Testis (tissue), 3 donors: ENCODE measurements around the gene LRP1. TPM values are rescaled to one million over a fixed set of nuclear protein-coding genes. Genes with fewer than 3 reads are reported as not detected.

ENCODE experiments used
- DNase-seq: peaks from one replicate; pipeline ENCODE4 v3.0.0-alpha.2; 2019
- H3K27ac ChIP-seq, 2 donors: fragments of 200-600 bp; sonication (generic); one replicate each; pipeline ENCODE4 v1.5.1; 2019
- H3K27me3 ChIP-seq: fragments of 200-600 bp; sonication (generic); one replicate; pipeline ENCODE4 v1.5.1; 2019
- H3K36me3 ChIP-seq: fragments of 200-600 bp; sonication (generic); one replicate; pipeline ENCODE4 v1.5.1; 2017; ENCODE audit warnings: low read depth; ENCODE audit errors: missing control alignments
- H3K4me1 ChIP-seq: fragments of 200-600 bp; sonication (generic); one replicate; pipeline ENCODE4 v1.5.1; 2019
- H3K4me3 ChIP-seq, 2 donors: fragments of 200-600 bp; sonication (generic); one replicate each; pipeline ENCODE4 v1.5.1; 2017 to 2019
- H3K9me3 ChIP-seq: fragments of 200-600 bp; sonication (generic); one replicate; pipeline ENCODE4 v1.5.1; 2017
- POLR2A ChIP-seq: fragments of 450-650 bp; IDR thresholded peaks from one replicate; pipeline ENCODE4 v1.6.1; 2017; ENCODE audit warnings: antibody characterized with exemption, mild to moderate bottlenecking, moderate library complexity
- WGBS, 2 donors: methylation state at CpG; one replicate each; pipeline ENCODE4 v1.1.5; 2018; 5-methylcytosine and 5-hydroxymethylcytosine counted together
- intact Hi-C: fragments of 100-400 bp; cut with DNase I; formaldehyde crosslinking; loops from one replicate; pipeline ENCODE4 v1.15.1; 2023; ENCODE audit warnings: low total_unique reads
- microRNA counts, 2 donors: library from miRNA; unstranded; fragments of <30 nt; microRNA quantifications; one replicate each; lab custom pipeline; 2016
- microRNA-seq, 2 donors: library from miRNA; unstranded; fragments of <30 nt; microRNA quantifications; one replicate each; pipeline ENCODE4, GENCODE V29; 2016; ENCODE audit warnings: borderline number of aligned reads in 2 of 2, borderline replicate concordance in 1 of 2
- polyA plus RNA-seq: library from polyadenylated mRNA; stranded (reverse); fragments of 350-450 nt; fragmentation: Illumina TruSeq; extraction: RNeasy Lipid Tissue Mini Kit (QIAGEN cat#74804); gene quantifications from one replicate; pipeline ENCODE4 v1.2.3, GENCODE V29; 2014; ENCODE audit warnings: low read depth, low replicate concordance; ENCODE audit not compliant: insufficient read depth
- small RNA-seq, 2 donors: library from RNA; depleted of rRNA; stranded (forward); fragments of <200 nt; gene quantifications; one replicate each; pipeline ENCODE3, GENCODE V24; 2016
- total RNA-seq, 2 donors: library from RNA; depleted of rRNA; stranded (reverse); fragments of >200 nt; gene quantifications; one replicate each; pipeline ENCODE4 v1.2.3, GENCODE V29; 2016
- TF ChIP-seq, protein P1 (sequence below), 3 experiments: fragments of 450-650 bp in 2 of 3; fragments of 200-600 bp in 1 of 3; sonication (generic) in 1 of 3; IDR thresholded peaks; one replicate each; pipeline ENCODE4 v1.5.1; 2016 to 2019; ENCODE audit warnings: antibody characterized with exemption in 3 of 3, mild to moderate bottlenecking in 2 of 3, moderate library complexity in 1 of 3

The LRP1 gene
- total and polyA plus RNA-seq, 3 donors from 2014 or later: 82.4 to 200 (median 135) TPM

- no peaks in the 10 kb centered on the region for H3K36me3 ChIP-seq
- WGBS, 2 donors: 40 to 47% methylated on average over 2 of the region's 2 CpGs
- no peaks in the 10 kb centered on the region for H3K9me3 ChIP-seq
- TF ChIP-seq POLR2A: no peak
- TF ChIP-seq, protein P1, sequence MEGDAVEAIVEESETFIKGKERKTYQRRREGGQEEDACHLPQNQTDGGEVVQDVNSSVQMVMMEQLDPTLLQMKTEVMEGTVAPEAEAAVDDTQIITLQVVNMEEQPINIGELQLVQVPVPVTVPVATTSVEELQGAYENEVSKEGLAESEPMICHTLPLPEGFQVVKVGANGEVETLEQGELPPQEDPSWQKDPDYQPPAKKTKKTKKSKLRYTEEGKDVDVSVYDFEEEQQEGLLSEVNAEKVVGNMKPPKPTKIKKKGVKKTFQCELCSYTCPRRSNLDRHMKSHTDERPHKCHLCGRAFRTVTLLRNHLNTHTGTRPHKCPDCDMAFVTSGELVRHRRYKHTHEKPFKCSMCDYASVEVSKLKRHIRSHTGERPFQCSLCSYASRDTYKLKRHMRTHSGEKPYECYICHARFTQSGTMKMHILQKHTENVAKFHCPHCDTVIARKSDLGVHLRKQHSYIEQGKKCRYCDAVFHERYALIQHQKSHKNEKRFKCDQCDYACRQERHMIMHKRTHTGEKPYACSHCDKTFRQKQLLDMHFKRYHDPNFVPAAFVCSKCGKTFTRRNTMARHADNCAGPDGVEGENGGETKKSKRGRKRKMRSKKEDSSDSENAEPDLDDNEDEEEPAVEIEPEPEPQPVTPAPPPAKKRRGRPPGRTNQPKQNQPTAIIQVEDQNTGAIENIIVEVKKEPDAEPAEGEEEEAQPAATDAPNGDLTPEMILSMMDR (IDR thresholded peaks at IDR 0.05): no peak
- no peak for DNase-seq
- H3K4me3 ChIP-seq: no peak overlapping the region
- intact Hi-C loops: no loop called here
- H3K27me3 ChIP-seq: no peaks in the 10 kb centered on the region
- no peak overlapping the region for H3K27ac ChIP-seq
- H3K4me1 ChIP-seq: peaks cover 4% of the 10 kb centered on the region
Measured at GRCh38 chr12:57261428-57261865, 133.2 kb downstream of the LRP1 start.

DNA sequence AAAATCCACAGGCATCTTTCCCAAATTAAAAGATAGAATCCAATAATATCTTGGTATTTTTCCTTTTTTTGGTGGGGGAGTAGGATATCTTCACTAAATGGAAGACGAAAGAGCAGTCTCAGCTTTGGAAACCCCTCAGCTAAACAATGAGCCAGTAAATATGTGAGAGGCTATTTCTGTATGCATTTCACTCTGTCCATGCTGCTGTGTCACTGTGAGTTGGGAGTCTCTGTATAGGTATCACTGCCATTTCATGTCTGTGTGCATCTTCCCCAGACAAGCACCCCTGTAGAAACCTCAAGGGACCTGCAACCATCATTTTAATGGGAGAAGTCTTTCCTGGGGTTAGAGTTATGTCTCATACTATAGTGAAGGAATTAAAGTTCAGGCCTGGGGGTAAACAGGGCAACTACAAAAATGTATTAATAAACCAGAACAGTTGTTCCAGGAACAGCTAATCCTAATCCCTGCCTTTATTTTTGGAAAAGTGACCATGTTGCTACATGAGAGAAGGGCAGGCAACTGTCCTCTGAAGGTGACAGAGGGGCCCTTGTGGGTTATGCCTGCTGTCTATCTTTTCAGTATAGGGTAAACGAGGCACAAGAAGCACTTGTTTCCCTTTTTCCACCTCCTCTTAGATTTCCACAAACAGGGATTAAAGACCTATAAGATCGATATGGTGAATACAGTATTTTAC, 134.0 kb downstream of the LRP1 start:
- H3K27ac ChIP-seq: no peak overlapping the region
- no peaks in the 10 kb centered on the region for H3K27me3 ChIP-seq
- no peak overlapping the region for H3K4me3 ChIP-seq
- no peaks in the 10 kb centered on the region for H3K9me3 ChIP-seq
- DNase-seq: no peak
- intact Hi-C loops: no loop called here
- peaks cover 4% of the 10 kb centered on the region for H3K4me1 ChIP-seq
- no peaks in the 10 kb centered on the region for H3K36me3 ChIP-seq
- TF ChIP-seq, protein P1 (IDR thresholded peaks at IDR 0.05): no peak
- no peak for TF ChIP-seq POLR2A
- 67 to 74% methylated on average over 3 of the region's 3 CpGs for WGBS, 2 donors

MicroRNAs encoded within 50 kb of the gene (microRNA counts, 767-probe panel; counts per million panel counts)
- microRNA hsa-miR-1228-3p (lab: Ali Mortazavi, UCI): 0 to 152 counts per million in 2 donors

Small RNA genes lying within 50 kb of the gene (microRNA-seq; reads per million reads assigned to microRNA genes)
- 1.4 to 2.1 reads per million in 2 donors for gene MIR1228

Small RNA genes lying within 50 kb of the gene (small RNA-seq; reads per million reads assigned to genes)
- 0 to 0.37 reads per million in 2 donors for gene MIR1228

Other genes with a start within 250 kb of the LRP1 start
- gene SDR9C7, start 194.1 kb upstream of the LRP1 start, total RNA-seq: under 1 TPM in 1 of 2 donors, not detected in 1; 0.43 TPM
- gene SDR9C7, start 194.1 kb upstream of the LRP1 start, polyA plus RNA-seq: 0.46 TPM
- gene RDH16, start 170.9 kb upstream of the LRP1 start, total RNA-seq: 1 to 10 TPM; 1.4 to 2.9 TPM
- gene RDH16, start 170.9 kb upstream of the LRP1 start, polyA plus RNA-seq: 0.83 TPM
- gene ZBTB39, start 121.9 kb upstream of the LRP1 start, total RNA-seq: 10 to 100 TPM; 21.0 to 21.7 TPM
- gene ZBTB39, start 121.9 kb upstream of the LRP1 start, polyA plus RNA-seq: 15.3 TPM
- 1 to 10 TPM; 2.5 to 2.9 TPM for gene TAC3, start 112.0 kb upstream of the LRP1 start, total RNA-seq
- 3.9 TPM for gene TAC3, start 112.0 kb upstream of the LRP1 start, polyA plus RNA-seq
- 1 to 10 TPM; 5.9 to 7.6 TPM for gene MYO1A, start 78.4 kb upstream of the LRP1 start, total RNA-seq
- gene MYO1A, start 78.4 kb upstream of the LRP1 start, polyA plus RNA-seq: 5.4 TPM
- gene NEMP1, start 49.7 kb upstream of the LRP1 start, total RNA-seq: 10 to 100 TPM; 18.1 to 18.2 TPM
- gene NEMP1, start 49.7 kb upstream of the LRP1 start, polyA plus RNA-seq: 15.9 TPM
- gene NAB2, start 39.4 kb upstream of the LRP1 start, total RNA-seq: 10 to 100 TPM; 45.7 to 59.5 TPM
- 31.4 TPM for gene NAB2, start 39.4 kb upstream of the LRP1 start, polyA plus RNA-seq
- gene STAT6, start 17.1 kb upstream of the LRP1 start, total RNA-seq: 10 to 100 TPM; 66.2 to 81.5 TPM
- gene STAT6, start 17.1 kb upstream of the LRP1 start, polyA plus RNA-seq: 53.2 TPM
- not detected for gene LRP1-AS, start 19.1 kb downstream of the LRP1 start, total RNA-seq
- gene LRP1-AS, start 19.1 kb downstream of the LRP1 start, polyA plus RNA-seq: not detected
- 1 to 10 TPM; 7.5 to 7.7 TPM for gene NXPH4, start 88.3 kb downstream of the LRP1 start, total RNA-seq
- gene NXPH4, start 88.3 kb downstream of the LRP1 start, polyA plus RNA-seq: 1.8 TPM
- 10 to 100 TPM; 25.9 to 33.9 TPM for gene SHMT2, start 101.2 kb downstream of the LRP1 start, total RNA-seq
- 24.8 TPM for gene SHMT2, start 101.2 kb downstream of the LRP1 start, polyA plus RNA-seq
- gene STAC3, start 122.7 kb downstream of the LRP1 start, total RNA-seq: 10 to 100 TPM in 1 of 2 donors, 1 to 10 TPM in 1; 5.0 to 12.0 TPM
- gene STAC3, start 122.7 kb downstream of the LRP1 start, polyA plus RNA-seq: 23.4 TPM